Stromal cell of bone marrow (primary cell): ENCODE data around the gene AP3S2.
"Not testable (repeated sequence)": the region's sequence is repeated elsewhere in the genome, so short reads cannot be mapped to it uniquely, and the experiment has no call there.

Source experiments
- DNase-seq: peaks from one replicate; pipeline ENCODE4 v3.0.0-alpha.2; 2012; ENCODE audit warnings: low read depth

Gene AP3S2

GRCh38 chr15:89799918-89800498, 93.8 kb downstream of the AP3S2 start:
- no peak for DNase-seq

DNA sequence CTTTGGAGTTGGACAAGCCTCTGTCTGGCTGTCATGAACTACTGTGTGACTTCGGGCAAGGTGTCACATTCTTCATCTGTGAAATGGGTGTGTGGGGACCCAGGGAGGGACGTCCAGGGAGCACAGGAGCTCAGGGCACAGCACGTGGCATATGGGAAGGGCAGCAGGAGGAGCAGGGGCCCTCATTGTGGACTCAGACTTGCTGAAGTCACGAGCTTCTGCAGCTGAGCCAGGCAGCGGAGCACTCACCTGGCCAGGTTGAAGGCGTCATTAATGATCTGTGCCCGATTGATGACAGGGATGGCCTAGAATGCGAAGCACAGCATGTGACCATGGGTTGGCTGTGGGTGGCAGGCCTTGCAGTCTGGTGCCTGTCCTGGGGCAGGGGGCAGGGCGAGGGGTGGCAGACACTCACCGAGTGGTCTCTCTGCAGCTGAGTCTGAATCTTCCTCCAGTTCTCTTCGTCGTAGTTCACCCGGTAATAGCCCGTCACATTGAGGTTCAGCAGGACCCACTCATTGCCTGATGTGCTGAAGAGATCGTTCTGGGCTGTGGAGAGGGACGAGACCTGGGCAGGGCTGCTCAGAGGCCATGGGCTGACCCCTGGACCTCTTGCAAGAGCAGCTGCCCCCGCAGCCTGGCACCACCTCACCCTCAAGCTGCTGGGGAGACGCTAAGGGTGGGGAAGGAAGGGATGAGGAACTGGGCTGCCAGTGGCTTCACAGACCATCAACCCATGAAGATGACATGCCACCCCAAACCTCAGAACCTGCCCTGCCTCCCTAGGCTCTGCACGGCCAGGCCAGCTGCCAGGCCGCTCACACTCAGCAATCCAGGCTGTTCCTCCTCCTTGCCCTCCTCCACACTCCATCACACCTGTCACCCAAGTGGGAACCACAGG, 94.5 kb downstream of the AP3S2 start:
- no peak for DNase-seq

GRCh38 chr15:89797678-89798201, 96.1 kb downstream of the AP3S2 start:
- DNase-seq = no peak

DNA sequence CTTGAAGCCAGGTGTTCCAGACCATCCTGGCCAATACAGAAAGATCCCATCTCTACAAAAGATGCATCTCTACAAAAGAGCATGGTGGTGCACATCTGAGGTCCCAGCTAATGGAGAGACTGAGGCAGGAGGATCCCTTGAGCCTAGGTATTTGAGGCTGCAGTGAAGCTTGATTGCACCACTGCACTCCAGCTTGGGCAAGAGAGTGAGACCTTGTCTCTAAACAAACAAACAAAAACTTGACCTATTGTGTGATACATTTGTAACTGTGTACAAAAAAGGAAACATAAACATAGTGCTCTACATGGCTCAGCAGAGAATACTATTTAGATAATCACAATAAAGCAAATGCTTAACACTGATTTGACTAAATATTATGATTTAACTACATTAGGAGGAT, 97.8 kb downstream of the AP3S2 start:
- no peak for DNase-seq

- DNase-seq = peak; percentile 77
These were observed 99.1 kb downstream of the AP3S2 start for GRCh38 chr15:89794627-89795241.

DNA sequence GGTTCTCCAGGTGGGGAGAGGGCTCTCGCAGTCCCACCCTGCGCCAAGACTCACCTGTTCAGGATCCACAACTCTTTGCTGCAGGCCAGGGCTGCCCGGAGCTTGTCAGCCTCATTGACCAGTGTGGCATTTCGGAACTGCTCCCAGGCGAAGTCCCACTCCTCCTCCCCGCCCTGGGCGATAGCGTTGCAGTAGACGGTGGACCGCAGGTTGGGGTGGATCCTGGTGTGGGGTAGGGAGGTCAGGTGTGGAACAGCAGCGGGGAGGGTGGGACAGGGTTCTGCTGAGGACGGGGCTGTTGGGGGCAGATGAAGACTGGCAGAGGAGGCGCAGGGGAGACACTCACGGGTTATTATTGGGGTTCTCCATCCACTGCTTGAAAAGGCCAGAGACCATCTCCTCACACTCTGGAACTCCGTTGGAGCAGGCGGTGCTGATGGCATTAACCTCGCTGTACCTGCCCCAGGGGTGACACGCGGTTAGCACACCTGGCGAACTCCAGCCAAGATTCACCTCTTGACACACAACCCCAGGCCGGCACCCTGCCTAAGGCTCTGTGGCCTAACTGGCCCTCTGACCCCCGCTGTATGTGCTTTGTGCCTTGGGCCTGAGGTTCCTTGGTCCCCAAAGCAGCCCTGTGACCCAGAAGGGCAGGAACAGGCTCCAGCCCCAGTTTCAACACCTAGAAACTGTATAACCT, 101.5 kb downstream of the AP3S2 start:
- no peak for DNase-seq

- DNase-seq = no peak
These were observed 103.1 kb downstream of the AP3S2 start for GRCh38 chr15:89790661-89791060.

GRCh38 chr15:89790206-89790605, 103.6 kb downstream of the AP3S2 start:
- no peak for DNase-seq

DNA sequence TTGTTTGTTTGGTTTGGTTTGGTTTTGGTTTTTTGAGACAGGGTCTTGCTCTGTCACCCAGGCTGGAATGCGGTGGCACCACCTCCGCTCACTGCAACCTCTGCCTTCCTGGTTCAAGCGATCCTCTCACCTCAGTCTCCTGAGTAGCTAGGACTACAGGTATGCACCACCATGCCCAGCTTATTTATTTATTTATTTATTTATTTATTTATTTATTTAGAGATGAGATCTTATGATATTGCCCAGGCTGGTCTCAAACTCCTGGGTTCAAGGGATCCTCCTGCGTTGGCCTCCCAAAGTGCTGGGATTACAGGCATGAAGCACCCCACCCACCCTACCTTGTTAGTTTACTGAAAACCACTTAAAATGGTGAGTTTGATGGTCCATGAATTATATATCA, 105.2 kb downstream of the AP3S2 start:
- DNase-seq = not testable (repeated sequence)

DNA sequence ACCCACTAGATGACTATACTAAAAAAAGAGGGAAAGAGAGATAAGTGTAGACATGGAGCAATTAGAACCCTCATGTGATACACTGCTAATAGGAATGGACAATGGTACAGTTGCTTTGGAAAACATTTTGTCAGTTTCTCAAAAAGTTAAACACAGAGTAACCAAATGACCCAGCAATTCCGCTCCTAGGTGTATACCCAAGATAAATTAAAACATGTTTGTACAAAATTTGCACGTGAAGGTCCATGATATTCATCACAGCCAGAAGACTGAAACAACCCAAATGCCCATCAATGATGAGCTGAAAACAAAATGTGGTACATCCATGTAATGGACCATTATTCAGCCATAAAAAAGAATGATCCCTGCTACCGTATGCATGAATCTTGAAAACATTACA, 105.8 kb downstream of the AP3S2 start:
- DNase-seq = no peak

DNA sequence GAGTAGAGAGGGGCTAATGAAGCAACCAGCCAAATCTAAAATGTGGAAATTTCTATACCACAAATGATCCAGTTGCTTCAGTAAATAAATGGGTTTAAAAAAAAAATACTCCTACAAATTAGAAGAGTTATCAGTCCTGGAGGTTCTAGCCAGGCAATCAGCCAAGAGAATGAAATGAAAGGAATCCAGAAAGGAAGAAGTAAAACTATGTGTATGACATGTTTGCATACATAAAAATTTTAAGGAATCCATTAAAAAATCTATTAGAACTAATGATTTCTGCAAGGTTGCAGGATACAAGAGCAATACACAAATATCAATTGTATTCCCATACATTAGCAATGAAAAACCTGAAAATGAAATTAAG, 108.0 kb downstream of the AP3S2 start:
- DNase-seq = no peak

DNA sequence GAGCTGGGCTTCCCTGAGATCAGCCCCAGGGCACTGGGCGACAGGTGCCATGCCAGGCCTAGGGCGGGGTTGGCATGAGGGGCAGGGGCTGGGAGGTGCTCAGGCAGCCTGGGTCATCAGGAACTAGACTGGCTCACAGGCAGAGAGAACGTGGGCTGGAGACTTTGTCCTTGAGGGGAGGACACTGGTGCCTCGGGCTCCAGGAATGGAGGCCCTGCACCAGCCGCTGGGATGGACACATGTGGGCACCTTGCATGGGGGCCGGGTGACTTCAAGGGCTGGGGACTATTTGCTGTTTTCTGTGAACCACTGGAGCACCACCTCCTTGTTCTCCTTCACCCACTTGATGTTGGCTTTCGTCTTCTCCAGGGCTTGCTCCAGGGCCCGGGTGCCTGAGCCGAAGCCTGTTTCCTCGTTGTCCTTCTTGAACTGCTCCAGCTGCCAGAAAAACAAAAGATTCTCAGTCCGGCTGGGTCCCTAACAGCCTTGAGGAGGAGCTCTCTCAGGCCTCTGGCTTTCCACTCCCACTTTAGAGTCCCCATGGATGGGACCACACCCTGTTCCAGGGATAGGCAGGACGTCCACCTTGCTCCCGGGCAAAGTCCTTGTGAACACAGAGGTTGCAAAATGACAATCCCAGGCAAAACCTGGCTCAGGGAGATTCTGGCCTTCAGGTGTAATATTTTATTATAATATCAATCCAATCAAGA, 108.6 kb downstream of the AP3S2 start:
- DNase-seq = no peak

- no peak for DNase-seq
These were observed 109.2 kb downstream of the AP3S2 start for GRCh38 chr15:89784686-89784960.

DNA sequence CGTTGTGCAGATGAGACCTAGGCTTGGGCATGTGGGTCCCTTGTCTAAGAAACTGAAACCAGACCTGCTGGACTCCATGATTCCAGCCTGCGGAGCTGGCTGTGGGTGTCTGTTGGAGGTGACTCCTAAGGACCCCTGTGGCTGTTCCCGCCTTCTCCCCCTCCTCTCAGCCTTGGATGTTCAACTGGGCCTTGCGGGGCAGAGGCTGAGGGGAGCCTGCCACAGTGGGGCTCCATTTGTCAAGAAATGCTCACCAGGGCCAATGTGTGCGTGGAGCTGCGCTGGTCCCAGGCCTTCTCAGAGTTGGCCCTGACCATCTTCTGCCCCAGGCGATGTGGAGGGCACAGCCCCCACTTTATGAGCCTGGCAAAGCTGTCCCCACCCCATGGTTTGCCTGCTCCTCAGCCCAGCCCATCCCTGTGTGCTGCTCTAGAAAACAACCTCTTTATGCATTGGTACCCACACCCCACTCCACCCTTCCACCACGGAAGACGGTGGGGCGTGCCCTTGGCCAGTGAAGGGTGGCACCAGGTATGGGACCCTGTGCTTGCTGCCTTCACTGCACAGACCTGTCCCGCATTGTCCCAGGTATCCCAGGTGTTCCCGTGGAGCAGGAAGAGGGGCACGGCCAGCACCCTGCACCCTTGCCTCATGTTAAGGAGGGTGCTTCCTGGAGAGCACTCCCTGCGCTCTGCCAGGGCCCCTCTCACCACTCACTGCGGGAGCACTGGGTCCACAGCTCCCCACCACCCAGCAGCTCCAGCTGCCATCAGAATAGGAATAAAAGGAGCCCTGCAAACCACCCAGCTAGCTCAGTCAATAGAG, 109.7 kb downstream of the AP3S2 start:
- DNase-seq = no peak

- DNase-seq = no peak
These were observed 110.5 kb downstream of the AP3S2 start for GRCh38 chr15:89783111-89783860.

- not testable (repeated sequence) for DNase-seq
These were observed 111.2 kb downstream of the AP3S2 start for GRCh38 chr15:89782619-89782950.

DNA sequence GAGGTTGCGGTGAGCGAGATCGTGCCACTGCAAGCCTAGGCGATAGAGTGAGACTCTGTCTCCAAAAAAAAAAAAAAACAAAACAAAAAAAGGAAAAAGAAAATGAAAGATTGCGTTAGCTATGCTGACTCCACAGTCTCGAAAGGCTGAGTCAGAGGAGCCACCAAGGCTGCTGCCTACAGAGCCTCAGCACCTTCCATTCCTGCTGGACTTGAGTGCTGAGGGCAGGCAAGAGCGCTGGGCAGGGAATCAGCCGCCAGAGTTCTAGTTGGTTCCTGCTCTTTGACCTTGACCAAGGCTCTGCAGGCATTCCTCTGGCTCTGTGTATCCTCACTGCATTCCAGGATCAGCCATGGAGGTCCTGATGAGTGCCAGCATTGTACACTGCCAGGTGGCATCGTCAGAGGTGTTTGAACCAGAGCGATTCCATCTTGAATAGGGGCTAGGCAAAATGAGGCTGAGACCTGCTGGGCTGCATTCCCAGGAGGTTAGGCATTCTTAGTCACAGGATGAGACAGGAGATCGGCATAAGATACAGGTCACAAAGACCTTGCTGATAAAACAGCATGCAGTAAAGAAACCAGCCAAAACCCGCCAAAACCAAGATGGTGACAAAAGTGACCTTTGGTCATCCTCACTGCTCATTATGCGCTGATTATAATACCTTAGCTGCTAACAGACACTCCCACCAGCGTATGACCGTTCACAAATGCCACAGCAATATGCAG, 111.7 kb downstream of the AP3S2 start:
- peak; percentile 47 for DNase-seq

DNA sequence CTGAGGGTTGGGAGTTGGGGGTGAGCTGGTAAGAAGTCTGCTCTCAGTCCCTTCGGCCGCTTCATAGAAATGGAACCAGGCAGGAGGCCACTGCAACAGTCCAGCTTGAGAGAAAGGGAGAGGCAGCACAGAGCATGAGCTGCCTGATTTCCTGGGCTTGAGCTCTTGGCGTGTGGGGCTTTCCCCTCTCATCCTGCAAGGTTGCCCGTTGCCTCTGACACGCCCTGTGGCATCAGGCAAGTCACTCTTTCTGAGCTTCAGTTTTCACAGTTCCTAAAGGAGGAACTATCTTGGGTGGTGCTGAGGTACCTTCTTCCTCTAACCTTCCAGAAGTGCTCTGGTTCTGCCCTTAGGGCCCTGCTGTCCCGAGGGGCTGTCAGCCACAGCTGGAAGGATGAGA, 112.7 kb downstream of the AP3S2 start:
- no peak for DNase-seq

DNA sequence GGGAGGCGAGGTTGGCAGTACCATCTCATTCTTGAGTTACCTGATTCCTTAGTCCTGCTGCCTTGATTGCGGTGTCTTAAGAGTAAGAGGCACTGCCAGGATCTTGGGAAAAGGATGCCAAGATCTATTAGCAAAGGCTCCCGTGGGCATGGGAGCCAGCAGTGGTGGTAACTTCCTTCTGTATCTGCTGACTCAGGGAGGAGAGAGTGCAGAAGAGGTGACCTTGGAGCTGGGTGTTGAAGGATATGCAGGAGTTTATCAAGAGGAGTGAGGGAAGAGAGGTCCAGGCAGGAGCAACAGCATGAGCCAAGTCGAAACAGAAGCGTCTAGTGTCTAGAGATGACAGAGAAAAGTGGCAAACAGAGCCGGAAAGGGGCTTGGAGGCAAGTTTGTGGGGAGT, 113.2 kb downstream of the AP3S2 start:
- DNase-seq = no peak
